HFF-Myc (cell line): ENCODE measurements around the gene PLCB1.

ENCODE experiments used
- DNase-seq: peaks from one replicate; pipeline ENCODE4 v3.0.0-alpha.2; 2011; ENCODE audit warnings: low read depth; ENCODE audit errors: extremely low read depth
- H3K4me3 ChIP-seq: replicated peaks from 2 replicates; pipeline ENCODE4 v1.5.1; 2011; ENCODE audit warnings: low read depth, mild to moderate bottlenecking, control low read depth, low read length
- CTCF ChIP-seq: IDR thresholded peaks from 2 replicates; pipeline ENCODE4 v1.5.1; 2012; ENCODE audit warnings: mild to moderate bottlenecking, low read depth, low read length, control low read depth; ENCODE audit errors: missing control alignments

The PLCB1 gene

GRCh38 chr20:8216375-8217200 lies 84.5 kb downstream of the PLCB1 start:
- H3K4me3 ChIP-seq: no peak overlapping the region
- no peak for TF ChIP-seq CTCF
- no peak for DNase-seq

- DNase-seq: no peak
- H3K4me3 ChIP-seq: no peak overlapping the region
- no peak for TF ChIP-seq CTCF
Measured at GRCh38 chr20:8218861-8219260, 86.8 kb downstream of the PLCB1 start.

- no peak for DNase-seq
- no peak for TF ChIP-seq CTCF
- H3K4me3 ChIP-seq: no peak overlapping the region
Measured at GRCh38 chr20:8219403-8219802, 87.3 kb downstream of the PLCB1 start.

GRCh38 chr20:8220716-8221115 lies 88.7 kb downstream of the PLCB1 start:
- TF ChIP-seq CTCF: no peak
- DNase-seq: no peak
- no peak overlapping the region for H3K4me3 ChIP-seq

GRCh38 chr20:8221887-8222419 lies 89.9 kb downstream of the PLCB1 start:
- H3K4me3 ChIP-seq: no peak overlapping the region
- no peak for DNase-seq
- no peak for TF ChIP-seq CTCF

- TF ChIP-seq CTCF: no peak
- no peak overlapping the region for H3K4me3 ChIP-seq
- DNase-seq: peak; percentile 60
Measured at GRCh38 chr20:8223091-8223870, 91.2 kb downstream of the PLCB1 start.
